GM23338 (cell line): ENCODE measurements around the gene USP48. TPM values are rescaled to one million over a fixed set of nuclear protein-coding genes. Genes with fewer than 3 reads are reported as not detected.

ENCODE experiments used
- ATAC-seq: fragments of 200-7000 bp; cut with Tn5 transposase; 3 replicates; pipeline ENCODE4 v1.9.1; 2020
- DNase-seq: peaks from one replicate; pipeline ENCODE4 v3.0.0-alpha.2; 2015; ENCODE audit warnings: low spot score
- H2AFZ ChIP-seq: fragments of 200-600 bp; sonication (generic); 2 replicates; pipeline ENCODE4 v1.8.0; 2016; ENCODE audit warnings: antibody characterized with exemption, mild to moderate bottlenecking, moderate library complexity
- H3F3A ChIP-seq: fragments of 200-600 bp; sonication (generic); replicated peaks from 2 replicates; pipeline ENCODE4 v1.8.0; 2017; ENCODE audit warnings: antibody characterized with exemption, mixed run types, low read depth
- H3K27ac ChIP-seq: fragments of 200-600 bp; sonication (generic); 2 replicates; pipeline ENCODE4 v1.6.1; 2016; ENCODE audit warnings: low read depth
- H3K27me3 ChIP-seq: fragments of 200-600 bp; sonication (generic); 2 replicates; pipeline ENCODE4 v1.8.0; 2016; ENCODE audit warnings: mild to moderate bottlenecking, mixed run types, moderate library complexity; ENCODE audit not compliant: insufficient read depth
- H3K36me3 ChIP-seq: fragments of 200-600 bp; sonication (generic); 2 replicates; pipeline ENCODE4 v1.8.0; 2016; ENCODE audit warnings: mild to moderate bottlenecking; ENCODE audit not compliant: insufficient read depth
- H3K4me1 ChIP-seq: fragments of 200-600 bp; sonication (generic); 2 replicates; pipeline ENCODE4 v1.8.0; 2016; ENCODE audit warnings: mild to moderate bottlenecking, moderate library complexity; ENCODE audit not compliant: insufficient read depth
- H3K4me2 ChIP-seq: fragments of 200-600 bp; sonication (generic); 2 replicates; pipeline ENCODE4 v1.7.1; 2017; ENCODE audit warnings: mixed run types
- H3K4me3 ChIP-seq: fragments of 200-600 bp; sonication (generic); 2 replicates; pipeline ENCODE4 v1.6.1; 2016; ENCODE audit warnings: mixed run types
- H3K79me2 ChIP-seq: fragments of 200-600 bp; sonication (generic); replicated peaks from 2 replicates; pipeline ENCODE4 v1.8.0; 2017; ENCODE audit warnings: mild to moderate bottlenecking; ENCODE audit not compliant: insufficient read depth
- H3K9me2 ChIP-seq: fragments of 200-600 bp; sonication (generic); 2 replicates; pipeline ENCODE4 v1.8.0; 2017; ENCODE audit not compliant: insufficient read depth
- H4K20me1 ChIP-seq: fragments of 200-600 bp; sonication (generic); replicated peaks from 2 replicates; pipeline ENCODE4 v1.8.0; 2017; ENCODE audit warnings: mild to moderate bottlenecking; ENCODE audit not compliant: insufficient read depth
- H3K27ac Mint-ChIP-seq: 2 replicates; pipeline ENCODE4 v1.8.0; 2020; ENCODE audit warnings: inconsistent platforms, mild to moderate bottlenecking, moderate library complexity, mixed read lengths
- H3K27me3 Mint-ChIP-seq: 3 replicates; pipeline ENCODE4 v1.8.0; 2022; ENCODE audit warnings: low read depth, mild to moderate bottlenecking, moderate library complexity, mixed read lengths, inconsistent platforms; ENCODE audit not compliant: insufficient read depth, poor library complexity
- H3K36me3 Mint-ChIP-seq: 3 replicates; pipeline ENCODE4 v1.8.0; 2021; ENCODE audit warnings: low read depth, mild to moderate bottlenecking, inconsistent platforms, moderate library complexity, mixed read lengths
- H3K4me1 Mint-ChIP-seq: 3 replicates; pipeline ENCODE4 v1.8.0; 2020; ENCODE audit warnings: mild to moderate bottlenecking, inconsistent platforms, mixed read lengths
- H3K4me3 Mint-ChIP-seq: 3 replicates; pipeline ENCODE4 v1.8.0; 2021; ENCODE audit warnings: moderate library complexity, mild to moderate bottlenecking, inconsistent platforms, mixed read lengths
- H3K9me3 Mint-ChIP-seq: 3 replicates; pipeline ENCODE4 v1.8.0; 2020; ENCODE audit warnings: moderate library complexity, mild to moderate bottlenecking, inconsistent platforms, mixed read lengths
- CREB1 ChIP-seq: fragments of 250-450 bp; sonication (Bioruptor Pico); IDR thresholded peaks from 2 replicates; pipeline ENCODE4 v1.5.0; 2020; ENCODE audit warnings: low read depth, mild to moderate bottlenecking, moderate library complexity
- CTCF ChIP-seq, 2 experiments: fragments of 200-600 bp in 1 of 2; sonication (generic) in 1 of 2; conservative IDR thresholded peaks; 2 replicates each; pipeline versions ENCODE4 v1.5.1 to v1.6.1; 2016 to 2017; ENCODE audit warnings: antibody characterized with exemption in 2 of 2, low read depth in 2 of 2, mild to moderate bottlenecking in 2 of 2, moderate library complexity in 1 of 2
- ETS1 ChIP-seq: IDR thresholded peaks from 2 replicates; pipeline ENCODE4 v1.6.1; 2016; ENCODE audit warnings: antibody characterized with exemption
- EZH2 ChIP-seq: fragments of 200-600 bp; sonication (generic); IDR thresholded peaks from one replicate; pipeline ENCODE4 v1.8.0; 2017; ENCODE audit warnings: antibody characterized with exemption, mild to moderate bottlenecking, low read depth; ENCODE audit not compliant: unreplicated experiment
- EZH2phosphoT487 ChIP-seq: fragments of 200-600 bp; sonication (generic); IDR thresholded peaks from one replicate; pipeline ENCODE4 v1.8.1; 2018; ENCODE audit warnings: antibody characterized with exemption; ENCODE audit not compliant: unreplicated experiment
- JUNB ChIP-seq: IDR thresholded peaks from one replicate; pipeline ENCODE4 v1.6.1; 2016; ENCODE audit warnings: antibody characterized with exemption; ENCODE audit not compliant: unreplicated experiment
- NANOG ChIP-seq: IDR thresholded peaks from 2 replicates; pipeline ENCODE4 v1.6.1; 2016; ENCODE audit warnings: antibody characterized with exemption, borderline replicate concordance
- POLR2AphosphoS5 ChIP-seq: IDR thresholded peaks from 2 replicates; pipeline ENCODE4 v1.6.1; 2016; ENCODE audit warnings: antibody characterized with exemption, low read depth
- REST ChIP-seq: IDR thresholded peaks from one replicate; pipeline ENCODE4 v1.6.1; 2018; ENCODE audit warnings: antibody characterized with exemption; ENCODE audit not compliant: unreplicated experiment
- STAT1 ChIP-seq: IDR thresholded peaks from one replicate; pipeline ENCODE4 v1.6.1; 2016; ENCODE audit warnings: antibody characterized with exemption; ENCODE audit not compliant: unreplicated experiment
- ZNF331 ChIP-seq: fragments of 250-450 bp; sonication (Bioruptor Pico); IDR thresholded peaks from 2 replicates; pipeline ENCODE4 v1.5.0; 2020; ENCODE audit warnings: low read depth, mild to moderate bottlenecking, moderate library complexity
- polyA plus RNA-seq: library from polyadenylated mRNA; unstranded; fragments of >200 nt; fragmentation: Nextera tagmentation; extraction: Ambion mirVana; gene quantifications from 2 replicates; pipeline ENCODE4 v1.2.1, GENCODE V29; 2016
- total RNA-seq: library from RNA; depleted of rRNA; stranded (reverse); fragments of >200 nt; shearing (Covaris generic); gene quantifications from 2 replicates; pipeline ENCODE4 v1.2.3, GENCODE V29; 2014

USP48 gene
- total and polyA plus RNA-seq, 2 experiments from 2014 or later: 85.9 to 151 TPM

GRCh38 chr1:21641537-21641936, 141.4 kb downstream of the USP48 start:
- H3K36me3 Mint-ChIP-seq: no peaks in the 10 kb centered on the region

More at GRCh38 chr1:21641537-21641936, 141.4 kb downstream of the USP48 start:
- no peak for TF ChIP-seq CTCF (conservative IDR thresholded peaks at IDR 0.05; ENCODE audit: low read depth in 2 of 2)
- TF ChIP-seq POLR2AphosphoS5: no peak
- TF ChIP-seq CREB1 (CRISPR knock-in tag): no peak
- TF ChIP-seq ETS1: no peak
- TF ChIP-seq EZH2: no peak
- TF ChIP-seq JUNB: no peak
- TF ChIP-seq ZNF331 (CRISPR knock-in tag): no peak
- no peak for TF ChIP-seq EZH2phosphoT487
- no peak for TF ChIP-seq NANOG
- TF ChIP-seq STAT1: no peak
- no peak for TF ChIP-seq REST
- DNase-seq (no peak), ATAC-seq (no peak)
- Histone ChIP-seq H3K27ac (no peak overlapping the region), H3K79me2 (no peaks in the 10 kb centered on the region), H3K36me3 (no peaks in the 10 kb centered on the region), H4K20me1 (no peaks in the 10 kb centered on the region), H3K9me2 (no peaks in the 10 kb centered on the region), H3F3A (peaks cover 2% of the 10 kb centered on the region; the same call in 1 of the 2 replicates), H3K4me1 (0 out of 2 replicates have a peak, but pooled peaks cover 3% of the 10 kb centered on the region), H2AFZ (no peak overlapping the region), H3K4me2 (no peak overlapping the region), H3K4me3 (no peak overlapping the region), H3K27me3 (no peaks in the 10 kb centered on the region)
- Mint-ChIP-seq H3K27ac (no peak overlapping the region), H3K9me3 (no peaks in the 10 kb centered on the region), H3K27me3 (peaks cover 2% of the 10 kb centered on the region), H3K4me3 (no peak overlapping the region), H3K4me1 (peaks cover 11% of the 10 kb centered on the region)
